HL-60 (cell line): Measurements from ENCODE around the gene PRG2.

Experiments
- GABPA ChIP-seq: IDR thresholded peaks from 2 replicates; pipeline ENCODE4 v1.6.1; 2012; ENCODE audit warnings: low read depth
- POLR2AphosphoS5 ChIP-seq: IDR thresholded peaks from 2 replicates; pipeline ENCODE4 v1.6.1; 2012; ENCODE audit warnings: low read depth
- REST ChIP-seq: IDR thresholded peaks from 2 replicates; pipeline ENCODE4 v1.6.1; 2012; ENCODE audit warnings: low read depth; ENCODE audit not compliant: insufficient replicate concordance
- SPI1 ChIP-seq: IDR thresholded peaks from 2 replicates; pipeline ENCODE4 v1.6.1; 2012; ENCODE audit warnings: low read depth, mild to moderate bottlenecking, borderline replicate concordance
- TF ChIP-seq, protein P1 (sequence below): IDR thresholded peaks from one replicate; pipeline ENCODE4 v1.5.1; 2011; ENCODE audit warnings: low read length, control low read depth, inconsistent platforms; ENCODE audit not compliant: insufficient read depth

DNA sequence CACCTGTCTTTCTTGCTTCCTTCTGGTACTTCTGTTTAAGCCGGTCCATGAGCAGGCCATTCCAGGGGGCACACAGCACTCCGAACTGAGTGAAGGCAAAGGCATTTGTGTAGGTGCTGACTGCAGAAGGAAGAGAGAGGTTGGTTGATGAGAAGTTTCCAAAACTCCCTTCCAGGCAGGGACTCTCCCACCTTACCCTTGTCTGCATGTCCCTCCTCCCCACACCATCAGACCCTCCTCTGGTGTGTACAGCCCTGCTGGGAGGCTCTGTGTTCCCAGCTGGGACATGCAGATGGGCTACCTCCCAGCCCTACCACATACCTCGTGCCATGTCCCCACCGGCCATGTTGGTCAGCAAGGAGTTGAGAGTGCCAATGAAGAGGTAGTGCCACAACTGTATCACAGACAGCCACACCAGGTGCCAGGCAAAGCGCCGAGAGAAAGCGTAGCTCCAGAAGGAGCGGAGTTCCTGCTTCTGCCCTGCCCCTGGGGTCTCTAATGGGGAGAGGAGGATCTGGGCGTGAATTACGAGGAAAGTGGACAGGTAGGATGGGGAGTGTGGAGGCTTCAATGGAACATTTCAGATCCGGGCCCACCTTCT is 24.3 kb upstream of the PRG2 start:
- TF ChIP-seq, protein P1, sequence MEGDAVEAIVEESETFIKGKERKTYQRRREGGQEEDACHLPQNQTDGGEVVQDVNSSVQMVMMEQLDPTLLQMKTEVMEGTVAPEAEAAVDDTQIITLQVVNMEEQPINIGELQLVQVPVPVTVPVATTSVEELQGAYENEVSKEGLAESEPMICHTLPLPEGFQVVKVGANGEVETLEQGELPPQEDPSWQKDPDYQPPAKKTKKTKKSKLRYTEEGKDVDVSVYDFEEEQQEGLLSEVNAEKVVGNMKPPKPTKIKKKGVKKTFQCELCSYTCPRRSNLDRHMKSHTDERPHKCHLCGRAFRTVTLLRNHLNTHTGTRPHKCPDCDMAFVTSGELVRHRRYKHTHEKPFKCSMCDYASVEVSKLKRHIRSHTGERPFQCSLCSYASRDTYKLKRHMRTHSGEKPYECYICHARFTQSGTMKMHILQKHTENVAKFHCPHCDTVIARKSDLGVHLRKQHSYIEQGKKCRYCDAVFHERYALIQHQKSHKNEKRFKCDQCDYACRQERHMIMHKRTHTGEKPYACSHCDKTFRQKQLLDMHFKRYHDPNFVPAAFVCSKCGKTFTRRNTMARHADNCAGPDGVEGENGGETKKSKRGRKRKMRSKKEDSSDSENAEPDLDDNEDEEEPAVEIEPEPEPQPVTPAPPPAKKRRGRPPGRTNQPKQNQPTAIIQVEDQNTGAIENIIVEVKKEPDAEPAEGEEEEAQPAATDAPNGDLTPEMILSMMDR = no peak
- TF ChIP-seq GABPA (no peak), REST (no peak), POLR2AphosphoS5 (peak; percentile 73), SPI1 (no peak)
